ENCODE measurements around the gene CD300A.

DNA sequence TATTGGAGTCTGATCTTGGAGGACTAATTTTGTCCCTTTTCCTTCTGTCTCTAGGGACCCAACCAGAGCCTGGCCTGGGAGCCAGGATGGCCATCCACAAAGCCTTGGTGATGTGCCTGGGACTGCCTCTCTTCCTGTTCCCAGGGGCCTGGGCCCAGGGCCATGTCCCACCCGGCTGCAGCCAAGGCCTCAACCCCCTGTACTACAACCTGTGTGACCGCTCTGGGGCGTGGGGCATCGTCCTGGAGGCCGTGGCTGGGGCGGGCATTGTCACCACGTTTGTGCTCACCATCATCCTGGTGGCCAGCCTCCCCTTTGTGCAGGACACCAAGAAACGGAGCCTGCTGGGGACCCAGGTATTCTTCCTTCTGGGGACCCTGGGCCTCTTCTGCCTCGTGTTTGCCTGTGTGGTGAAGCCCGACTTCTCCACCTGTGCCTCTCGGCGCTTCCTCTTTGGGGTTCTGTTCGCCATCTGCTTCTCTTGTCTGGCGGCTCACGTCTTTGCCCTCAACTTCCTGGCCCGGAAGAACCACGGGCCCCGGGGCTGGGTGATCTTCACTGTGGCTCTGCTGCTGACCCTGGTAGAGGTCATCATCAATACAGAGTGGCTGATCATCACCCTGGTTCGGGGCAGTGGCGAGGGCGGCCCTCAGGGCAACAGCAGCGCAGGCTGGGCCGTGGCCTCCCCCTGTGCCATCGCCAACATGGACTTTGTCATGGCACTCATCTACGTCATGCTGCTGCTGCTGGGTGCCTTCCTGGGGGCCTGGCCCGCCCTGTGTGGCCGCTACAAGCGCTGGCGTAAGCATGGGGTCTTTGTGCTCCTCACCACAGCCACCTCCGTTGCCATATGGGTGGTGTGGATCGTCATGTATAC, 26.5 kb upstream of the CD300A start:
- TF ChIP-seq, protein P1, sequence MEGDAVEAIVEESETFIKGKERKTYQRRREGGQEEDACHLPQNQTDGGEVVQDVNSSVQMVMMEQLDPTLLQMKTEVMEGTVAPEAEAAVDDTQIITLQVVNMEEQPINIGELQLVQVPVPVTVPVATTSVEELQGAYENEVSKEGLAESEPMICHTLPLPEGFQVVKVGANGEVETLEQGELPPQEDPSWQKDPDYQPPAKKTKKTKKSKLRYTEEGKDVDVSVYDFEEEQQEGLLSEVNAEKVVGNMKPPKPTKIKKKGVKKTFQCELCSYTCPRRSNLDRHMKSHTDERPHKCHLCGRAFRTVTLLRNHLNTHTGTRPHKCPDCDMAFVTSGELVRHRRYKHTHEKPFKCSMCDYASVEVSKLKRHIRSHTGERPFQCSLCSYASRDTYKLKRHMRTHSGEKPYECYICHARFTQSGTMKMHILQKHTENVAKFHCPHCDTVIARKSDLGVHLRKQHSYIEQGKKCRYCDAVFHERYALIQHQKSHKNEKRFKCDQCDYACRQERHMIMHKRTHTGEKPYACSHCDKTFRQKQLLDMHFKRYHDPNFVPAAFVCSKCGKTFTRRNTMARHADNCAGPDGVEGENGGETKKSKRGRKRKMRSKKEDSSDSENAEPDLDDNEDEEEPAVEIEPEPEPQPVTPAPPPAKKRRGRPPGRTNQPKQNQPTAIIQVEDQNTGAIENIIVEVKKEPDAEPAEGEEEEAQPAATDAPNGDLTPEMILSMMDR (IDR thresholded peaks at IDR 0.05), result no peak
- TF ChIP-seq POLR2A (IDR thresholded peaks at IDR 0.05; ENCODE audit: low read depth) (no peak), EP300 (IDR thresholded peaks at IDR 0.05) (no peak)

All from esophagus muscularis mucosa (tissue), 4 donors.